Activated naive CD4-positive, alpha-beta T cell treated with anti-CD3 and anti-CD28 coated beads, Interleukin-2, amount 50 U/mL, for 16 hours (primary cell): ENCODE results near the gene CALD1.
A peak's percentile ranks its signal among the peaks of the same experiment; 100 is the strongest.
"Not testable (repeated sequence)": the region's sequence is repeated elsewhere in the genome, so short reads cannot be mapped to it uniquely, and the experiment has no call there.

Experiments
- DNase-seq: peaks from one replicate; pipeline ENCODE4 v3.0.0-alpha.2; 2020

The CALD1 gene

DNA sequence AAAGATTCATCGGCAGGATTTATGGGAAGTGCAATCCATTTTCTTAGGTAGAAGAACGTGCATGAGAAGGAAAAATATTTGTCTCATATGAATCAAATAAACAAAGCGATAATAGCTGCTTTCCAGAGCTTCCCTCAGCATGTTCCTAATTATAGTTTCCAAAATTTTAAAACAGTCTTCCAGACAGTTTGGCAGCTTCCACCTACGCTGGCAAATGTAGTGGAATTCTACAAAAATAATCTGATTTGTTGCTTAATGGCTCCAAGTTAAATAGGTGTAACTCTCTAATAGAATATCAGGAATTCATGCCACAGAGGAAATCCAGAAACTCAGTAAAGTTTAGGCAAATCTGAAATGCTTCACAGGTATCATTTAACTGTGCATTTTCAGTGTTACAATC is 183.6 kb downstream of the CALD1 start:
- no peak for DNase-seq

DNA sequence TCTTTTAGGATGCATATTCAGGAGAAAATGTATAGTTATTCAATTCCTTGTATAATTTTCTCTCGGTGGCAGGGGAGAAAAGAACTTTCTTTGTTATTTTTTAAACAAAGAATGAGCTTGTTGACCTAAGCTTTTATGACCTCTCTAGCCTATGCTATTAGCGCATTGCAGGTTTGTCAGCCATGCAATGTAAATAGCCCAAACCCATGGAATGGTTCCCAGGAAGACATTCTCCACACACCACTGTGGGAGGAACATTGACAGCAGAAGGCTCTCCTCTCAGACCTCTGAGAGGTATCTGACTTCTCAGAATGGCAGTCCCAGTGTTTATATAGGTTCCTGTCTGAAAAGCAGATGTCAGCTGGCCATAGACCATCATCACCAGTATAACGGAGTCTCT is 187.3 kb downstream of the CALD1 start:
- no peak for DNase-seq

DNA sequence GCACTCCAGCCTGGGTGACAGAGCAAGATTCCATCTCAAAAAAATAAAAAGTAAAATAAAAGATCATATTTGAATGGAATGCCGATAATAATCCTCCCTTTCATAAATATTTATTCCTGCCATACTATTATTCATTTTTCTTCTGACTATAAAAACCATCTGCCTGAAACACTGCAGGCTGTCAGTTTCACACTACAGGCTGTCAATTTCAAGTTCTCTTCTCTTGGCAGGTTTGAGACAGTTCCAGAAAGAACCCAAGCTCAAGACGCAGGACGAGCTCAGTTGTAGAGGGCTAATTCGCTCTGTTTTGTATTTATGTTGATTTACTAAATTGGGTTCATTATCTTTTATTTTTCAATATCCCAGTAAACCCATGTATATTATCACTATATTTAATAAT is 188.7 kb downstream of the CALD1 start:
- DNase-seq = no peak

DNA sequence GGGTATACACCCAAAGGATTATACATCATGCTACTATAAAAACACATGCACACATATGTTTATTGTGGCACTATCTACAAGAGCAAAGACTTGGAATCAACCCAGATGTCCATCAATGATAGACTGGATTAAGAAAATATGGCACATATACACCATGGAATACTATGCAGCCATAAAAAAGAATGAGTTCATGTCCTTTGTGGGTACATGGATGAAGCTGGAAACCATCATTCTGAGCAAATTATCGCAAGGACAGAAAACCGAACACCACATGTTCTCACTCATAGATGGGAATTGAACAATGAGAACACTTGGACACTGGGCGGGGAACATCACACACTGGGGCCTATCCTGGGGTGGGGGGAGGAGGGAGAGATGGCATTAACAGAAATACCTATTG is 202.2 kb downstream of the CALD1 start:
- not testable (repeated sequence) for DNase-seq

DNA sequence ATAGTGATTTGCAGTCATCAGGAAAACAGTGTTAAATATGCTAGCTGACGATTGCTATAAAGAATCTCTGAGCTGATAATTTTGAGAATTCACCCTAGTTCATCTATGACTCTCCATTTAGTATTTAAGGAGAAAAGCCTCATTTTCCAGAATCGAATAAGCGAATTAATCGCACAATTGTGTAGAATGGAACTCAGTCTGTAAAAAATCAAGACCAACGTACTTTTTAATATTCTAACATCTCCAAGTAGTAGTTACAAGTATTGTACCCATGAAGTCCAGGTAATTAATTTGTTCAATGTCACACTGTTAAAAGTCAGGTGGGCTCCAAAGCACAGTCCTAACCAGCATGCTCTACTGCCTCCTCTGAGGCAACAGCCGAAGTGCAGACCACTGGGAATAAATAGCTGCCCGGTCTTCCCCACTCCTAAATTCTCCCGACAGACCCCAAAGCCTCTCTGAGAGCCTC is 206.5 kb downstream of the CALD1 start:
- DNase-seq = no peak

DNA sequence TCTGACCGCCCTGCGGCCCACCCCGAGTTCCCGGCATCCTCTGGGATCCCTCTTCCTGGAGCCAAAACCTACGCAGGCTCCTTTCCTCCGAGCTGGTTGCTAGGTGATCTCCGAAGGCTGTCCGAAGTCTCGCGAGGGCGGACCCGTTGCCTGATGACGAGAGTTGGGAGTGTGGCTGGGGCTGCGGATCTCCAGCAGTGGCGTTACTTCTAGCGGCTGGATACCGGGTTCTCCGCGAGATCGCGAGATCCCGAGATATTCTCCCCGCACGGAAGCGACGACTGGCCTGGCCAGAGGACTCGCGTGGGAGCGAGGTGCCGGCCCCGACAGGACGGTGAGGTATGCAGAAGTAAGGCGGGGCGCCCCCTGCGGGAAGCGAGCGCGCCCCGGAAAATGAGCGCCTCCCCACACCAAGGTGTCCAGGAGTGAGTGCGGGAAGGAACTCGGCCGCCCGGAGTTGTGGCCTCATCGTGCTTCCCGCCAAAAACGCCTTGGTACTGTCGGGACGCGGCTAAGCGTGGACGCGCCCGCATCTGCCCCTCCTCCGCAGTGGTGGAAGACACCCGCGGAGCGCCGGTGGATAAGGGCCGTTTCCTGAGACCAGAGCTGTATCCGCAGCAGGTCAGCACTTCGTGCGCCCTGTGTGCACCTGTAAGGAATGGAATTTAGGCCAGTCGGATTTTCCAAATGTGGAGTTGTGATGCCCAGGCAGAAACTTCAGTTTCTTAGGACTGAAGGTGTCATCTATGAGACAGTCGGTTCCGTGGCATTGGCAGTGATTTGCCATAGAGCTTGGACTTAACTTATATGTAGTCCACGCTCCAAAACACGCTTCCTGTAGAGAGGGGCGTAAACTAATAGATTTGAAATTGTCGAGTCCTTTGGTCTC is 207.2 kb downstream of the CALD1 start, which contains the start of gene AGBL3:
AGBL3 (plus strand) TSS at position 146 of the 889 bp plus-strand sequence. CDS start 1,426 bp downstream, outside the sequence.
- DNase-seq = peak; percentile 90

DNA sequence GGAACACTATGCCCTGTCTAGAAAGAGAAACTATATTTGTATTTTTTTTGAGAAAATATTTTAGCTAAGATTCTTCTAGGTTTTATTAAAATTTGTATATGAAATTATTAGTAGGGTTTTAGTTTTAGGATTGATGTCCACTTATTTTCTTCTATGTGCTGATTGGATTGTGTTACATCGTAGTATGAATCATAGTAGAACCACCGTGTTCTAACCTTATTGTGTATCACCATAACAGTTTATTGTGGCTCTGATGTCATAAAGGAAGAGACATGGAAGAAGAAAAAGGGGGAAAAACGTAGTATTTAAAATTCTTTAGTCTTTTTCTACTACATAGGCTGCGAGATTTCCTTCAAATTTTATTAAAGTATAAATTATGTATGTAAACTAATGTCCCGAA is 208.7 kb downstream of the CALD1 start:
- no peak for DNase-seq

DNA sequence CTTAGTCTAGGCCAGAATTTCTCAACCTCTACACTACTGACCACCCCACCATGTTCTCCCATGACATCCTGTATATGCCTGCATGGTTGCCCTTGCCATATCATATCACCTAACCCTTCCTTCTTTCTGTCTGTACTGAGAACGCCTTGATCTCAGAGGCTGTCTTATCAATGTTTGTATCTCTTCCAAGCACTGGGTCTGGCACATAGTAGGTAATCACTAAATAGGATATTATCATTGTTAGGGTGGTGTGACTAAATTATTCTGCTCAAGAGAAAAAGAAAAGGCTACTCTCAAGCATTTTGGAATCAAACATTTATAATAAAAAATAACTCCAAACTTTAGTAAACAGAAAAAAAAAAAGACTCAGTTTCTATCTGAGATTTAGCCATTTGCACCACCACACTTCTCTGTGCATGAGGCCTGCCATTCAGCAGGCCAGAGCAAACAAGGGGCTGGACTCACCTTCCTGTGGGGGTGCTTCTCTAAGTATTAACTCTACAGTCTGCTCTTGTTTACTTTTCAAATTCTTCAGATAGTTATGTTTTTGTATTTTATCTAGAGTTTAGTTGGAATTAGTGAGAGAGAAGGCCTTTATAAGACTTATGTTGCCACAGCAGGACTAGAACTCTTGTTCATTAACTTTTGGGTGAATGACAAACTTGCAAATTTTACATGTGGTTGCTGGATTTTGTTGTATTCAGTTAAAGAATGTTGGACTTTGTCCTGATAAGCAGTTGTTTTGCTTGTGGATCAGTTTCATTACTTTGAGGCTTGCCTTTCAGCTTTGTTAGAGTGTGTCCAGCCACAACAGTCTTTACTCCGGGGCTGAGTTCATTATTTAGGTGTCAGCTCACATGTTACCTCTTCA is 212.3 kb downstream of the CALD1 start:
- no peak for DNase-seq

DNA sequence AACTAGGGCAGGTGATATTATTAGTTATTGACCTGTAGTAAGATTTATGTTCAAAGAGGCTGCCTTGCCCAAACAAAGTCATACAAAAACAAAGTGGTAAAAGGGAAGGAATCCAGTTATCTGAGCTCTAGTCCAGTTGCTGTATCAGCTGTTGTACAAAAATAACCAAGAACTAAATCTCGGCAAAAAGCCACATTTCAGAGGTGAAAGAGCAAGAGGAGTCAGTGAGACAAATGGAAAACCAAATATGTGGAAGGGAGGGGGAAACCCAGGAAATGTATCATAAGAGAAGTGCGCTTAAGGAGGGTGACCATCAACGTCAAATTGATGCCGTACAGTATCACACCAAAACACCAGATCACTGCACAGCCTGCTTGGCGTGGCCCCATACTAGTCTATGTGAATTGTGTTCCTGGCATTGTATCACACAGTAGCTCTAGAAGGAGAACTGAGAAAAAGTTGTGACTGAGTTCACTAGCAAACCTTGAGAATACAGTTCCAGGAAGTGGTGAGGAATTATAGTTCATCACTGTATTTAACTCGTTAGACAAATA is 213.3 kb downstream of the CALD1 start:
- DNase-seq = peak; percentile 17

DNA sequence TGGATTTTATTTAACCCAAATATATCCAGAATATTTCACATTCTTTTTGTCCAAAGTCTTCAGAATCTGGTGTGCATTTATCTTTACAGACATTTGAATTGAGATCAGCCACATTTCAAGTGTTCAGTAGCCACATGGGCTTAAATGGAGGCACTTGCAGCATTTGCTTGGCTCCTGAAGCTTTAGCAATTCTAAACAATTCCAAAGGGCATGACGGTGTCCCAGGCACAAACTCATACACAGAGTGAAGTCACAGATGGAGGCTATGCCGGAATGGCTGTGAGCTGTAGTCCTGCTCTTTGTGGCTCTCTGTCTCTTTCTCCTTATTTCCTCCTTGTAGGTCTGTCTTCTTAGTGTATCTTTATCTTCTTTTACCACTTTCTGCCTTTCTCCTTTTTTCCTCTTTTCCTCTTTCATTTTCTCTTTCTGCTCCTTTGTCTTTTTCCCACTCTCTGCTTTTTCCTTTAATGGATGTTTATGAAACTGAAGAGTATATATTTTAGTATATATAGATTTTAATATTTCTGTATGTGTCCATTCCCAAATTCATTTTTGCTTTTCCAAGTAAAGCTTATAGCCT is 214.5 kb downstream of the CALD1 start:
- DNase-seq = no peak

DNA sequence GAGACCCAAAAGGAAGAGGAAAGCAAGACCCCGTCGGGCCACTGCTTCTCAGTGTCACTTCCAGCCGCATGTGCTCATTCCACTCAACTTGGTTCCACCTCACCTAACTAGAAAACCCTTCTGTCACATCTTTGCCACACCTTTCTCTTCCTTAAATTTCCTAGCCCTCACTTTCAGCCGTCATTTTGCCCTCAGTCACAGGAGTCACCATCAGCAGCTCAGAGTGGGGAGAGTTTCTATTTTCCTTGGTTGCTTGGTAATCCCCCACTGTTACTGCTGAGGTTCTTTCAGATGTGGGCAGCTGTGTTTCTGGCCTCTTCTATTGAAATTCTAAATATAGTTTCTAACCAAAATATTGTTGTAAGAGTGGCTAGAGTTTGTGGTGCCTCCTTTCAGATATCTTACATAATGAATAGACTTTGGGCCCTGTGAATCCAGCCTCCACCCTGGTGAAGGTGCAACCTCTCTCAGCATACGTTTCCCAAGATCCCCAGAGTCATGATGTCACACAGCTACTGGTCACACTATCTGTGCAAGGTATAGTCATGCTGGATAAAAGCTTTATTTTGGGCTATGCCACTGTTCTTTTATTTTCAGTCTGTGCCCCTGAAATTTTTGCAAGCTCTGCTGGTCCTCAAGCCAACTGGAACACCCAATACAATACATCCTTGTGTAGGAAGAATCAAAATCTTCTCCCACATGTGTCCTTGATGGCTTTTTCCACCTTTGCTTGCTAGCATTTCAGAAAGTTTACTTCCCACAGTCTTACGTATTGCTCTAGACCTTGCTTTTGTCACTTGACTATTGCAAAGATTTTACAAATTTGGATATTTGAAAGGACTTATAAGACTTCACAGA is 216.0 kb downstream of the CALD1 start:
- no peak for DNase-seq

DNA sequence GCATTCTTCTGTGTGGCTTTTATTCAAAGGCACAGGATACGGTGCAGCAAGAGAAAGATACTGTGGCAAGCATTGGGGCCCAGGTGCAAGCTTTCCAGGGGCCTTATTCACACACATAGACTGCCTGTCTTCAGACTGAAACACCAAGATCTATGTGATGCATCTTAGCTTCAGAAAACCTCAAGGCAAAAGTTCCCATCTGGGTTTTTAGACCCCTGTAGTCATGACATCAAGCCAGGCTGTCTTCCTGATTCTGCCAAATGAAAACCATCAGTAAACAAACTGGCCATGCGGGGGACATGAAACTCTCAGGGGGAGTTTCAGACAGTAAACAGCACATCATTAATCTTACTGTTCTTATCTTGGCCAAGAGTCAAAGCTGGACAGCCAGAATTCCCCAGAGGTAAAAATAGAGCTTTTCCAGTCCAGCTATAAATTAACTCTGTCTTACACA is 216.7 kb downstream of the CALD1 start:
- no peak for DNase-seq

DNA sequence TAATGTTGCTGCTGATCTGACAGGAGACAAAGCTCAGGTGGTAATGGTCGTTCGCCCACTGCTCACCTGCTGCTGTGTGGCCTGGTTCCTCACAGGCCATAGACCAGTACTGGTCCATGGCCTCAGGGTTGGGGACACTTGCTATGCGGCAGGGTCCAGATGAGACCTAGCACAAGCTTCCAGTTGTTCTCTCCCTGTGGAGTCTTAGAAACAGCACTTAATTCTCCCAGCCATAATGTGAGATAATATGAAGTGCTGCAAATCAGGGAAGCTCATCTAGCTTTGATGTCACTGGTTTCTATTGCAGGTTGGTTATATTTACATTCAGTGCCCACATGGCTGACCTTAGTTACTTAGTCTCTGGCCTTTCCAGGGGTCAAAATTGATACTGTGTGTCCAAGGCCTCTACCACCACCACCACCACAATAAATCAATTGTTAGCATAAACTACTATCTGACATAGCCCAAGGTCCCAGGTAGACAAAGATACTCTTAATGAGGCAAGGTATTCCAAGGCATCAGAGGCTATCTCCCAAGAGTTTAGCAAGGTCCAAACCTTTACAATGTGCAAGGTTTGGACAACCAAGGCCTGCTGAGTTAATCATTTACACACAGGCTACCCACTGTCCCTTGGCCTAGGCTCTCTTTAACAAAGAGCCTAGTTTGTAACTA is 217.9 kb downstream of the CALD1 start:
- DNase-seq = no peak

DNA sequence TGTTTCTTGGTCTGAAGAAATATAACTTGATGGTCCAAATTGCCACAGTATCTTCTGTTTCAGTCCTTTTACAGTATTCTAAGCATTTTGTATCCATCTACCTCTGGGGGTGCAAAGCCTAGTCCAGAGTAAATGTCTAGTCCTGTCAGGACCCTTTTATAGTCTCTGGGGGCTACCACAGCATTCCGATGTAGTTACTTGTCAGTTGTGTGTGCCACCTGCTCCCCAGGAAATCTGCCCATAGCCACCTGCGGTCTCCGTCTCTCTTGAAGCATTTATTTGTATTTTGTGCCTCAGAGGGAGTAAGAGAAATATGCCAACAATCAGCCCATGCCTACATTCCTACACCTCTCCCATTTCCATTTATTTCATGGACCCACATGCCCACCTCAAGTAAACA is 219.7 kb downstream of the CALD1 start:
- DNase-seq = no peak

DNA sequence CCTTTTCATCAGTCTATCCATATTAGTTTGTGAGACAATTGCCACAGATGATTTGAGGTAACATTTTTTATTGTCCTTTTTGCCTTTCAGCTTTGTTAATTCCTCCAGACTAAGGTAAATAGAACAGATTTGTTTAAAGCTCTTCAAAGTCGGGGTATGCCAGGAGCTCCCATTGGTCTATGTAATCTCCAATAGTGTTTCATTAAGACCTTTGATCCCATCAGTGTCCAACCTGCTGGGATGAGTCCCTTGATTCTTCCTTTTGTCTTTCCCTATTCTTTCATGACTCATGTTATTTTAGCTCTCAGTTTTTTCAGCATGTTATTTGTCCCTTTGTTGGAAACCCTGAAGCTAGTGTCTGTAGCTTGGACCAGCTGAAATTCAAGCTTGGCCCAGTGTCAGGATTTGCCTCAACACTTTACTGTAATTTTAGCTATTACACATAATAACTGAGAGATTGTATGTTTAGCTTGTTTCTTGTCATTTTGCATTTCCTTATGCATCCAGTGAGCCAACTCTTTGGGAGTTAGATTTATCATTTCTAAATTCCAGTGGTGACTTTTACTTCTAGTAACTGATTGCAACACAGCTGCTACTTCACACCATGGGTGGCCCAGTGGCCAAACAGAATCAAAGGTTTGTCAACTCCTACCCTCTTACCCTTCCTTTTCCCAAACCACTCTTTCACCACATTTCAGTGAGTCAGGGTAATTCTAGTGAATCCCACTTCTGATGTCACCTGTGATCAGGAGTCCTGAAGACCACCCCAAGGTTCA is 222.1 kb downstream of the CALD1 start:
- DNase-seq = no peak

DNA sequence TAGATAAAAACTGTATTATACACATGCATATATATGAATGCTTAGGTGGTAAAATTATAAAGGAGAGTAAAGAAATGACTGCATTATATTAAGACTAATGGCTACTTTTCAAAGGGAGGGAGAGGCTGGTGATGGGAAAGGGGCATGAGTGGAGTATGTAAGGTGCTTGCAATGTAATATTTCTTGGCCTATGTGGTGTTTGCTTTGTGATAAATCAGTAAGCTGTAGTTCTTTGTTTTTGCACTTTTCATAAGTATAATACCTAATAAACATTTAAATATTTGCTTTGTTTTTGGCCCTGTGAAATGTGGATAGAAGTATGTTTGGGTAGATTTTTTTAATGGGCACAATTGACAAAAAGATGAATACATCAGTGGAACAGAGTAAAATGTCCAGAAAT is 232.8 kb downstream of the CALD1 start:
- DNase-seq = no peak
